GM03348 (cell line): Measurements from ENCODE around the gene MED16.

Experiments
- DNase-seq: peaks from one replicate; pipeline ENCODE4 v3.0.0; 2012; ENCODE audit warnings: low spot score

MED16 gene

DNA sequence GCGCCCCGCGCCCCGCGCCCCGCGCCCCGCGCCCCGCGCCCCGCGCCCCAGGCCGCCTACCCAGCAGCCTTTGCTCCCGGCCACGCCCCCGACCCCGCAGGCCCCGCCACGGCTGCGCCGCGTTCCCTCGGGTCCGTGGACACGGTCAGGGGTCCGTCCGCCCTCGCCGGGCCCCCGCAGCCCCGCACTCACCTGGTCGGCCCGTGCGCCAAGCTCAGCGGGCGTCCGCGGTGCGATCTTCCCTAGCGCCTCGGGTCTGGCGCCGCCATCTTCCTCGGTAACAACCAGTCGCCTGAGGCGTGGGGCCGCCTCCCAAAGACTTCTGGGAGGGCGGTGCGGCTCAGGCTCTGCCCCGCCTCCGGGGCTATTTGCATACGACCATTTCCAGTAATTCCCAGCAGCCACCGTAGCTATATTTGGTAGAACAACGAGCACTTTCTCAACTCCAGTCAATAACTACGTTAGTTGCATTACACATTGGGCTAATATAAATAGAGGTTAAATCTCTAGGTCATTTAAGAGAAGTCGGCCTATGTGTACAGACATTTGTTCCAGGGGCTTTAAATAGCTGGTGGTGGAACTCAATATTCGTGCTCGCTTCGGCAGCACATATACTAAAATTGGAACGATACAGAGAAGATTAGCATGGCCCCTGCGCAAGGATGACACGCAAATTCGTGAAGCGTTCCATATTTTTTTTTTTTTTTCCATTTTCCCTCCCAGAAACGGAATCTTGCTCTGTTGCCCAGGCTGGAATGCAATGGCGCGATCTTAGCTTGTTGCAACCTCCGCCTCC, at the start of gene MED16, which contains the start of gene RNU6-9:
TSS of gene MED16 (minus strand) at position 294 of the 796 bp plus-strand sequence. CDS start 2,056 bp downstream, outside the sequence.
TSS of gene RNU6-9 (plus strand) at position 591 of the 796 bp plus-strand sequence.
- DNase-seq, result peak; percentile 98

DNA sequence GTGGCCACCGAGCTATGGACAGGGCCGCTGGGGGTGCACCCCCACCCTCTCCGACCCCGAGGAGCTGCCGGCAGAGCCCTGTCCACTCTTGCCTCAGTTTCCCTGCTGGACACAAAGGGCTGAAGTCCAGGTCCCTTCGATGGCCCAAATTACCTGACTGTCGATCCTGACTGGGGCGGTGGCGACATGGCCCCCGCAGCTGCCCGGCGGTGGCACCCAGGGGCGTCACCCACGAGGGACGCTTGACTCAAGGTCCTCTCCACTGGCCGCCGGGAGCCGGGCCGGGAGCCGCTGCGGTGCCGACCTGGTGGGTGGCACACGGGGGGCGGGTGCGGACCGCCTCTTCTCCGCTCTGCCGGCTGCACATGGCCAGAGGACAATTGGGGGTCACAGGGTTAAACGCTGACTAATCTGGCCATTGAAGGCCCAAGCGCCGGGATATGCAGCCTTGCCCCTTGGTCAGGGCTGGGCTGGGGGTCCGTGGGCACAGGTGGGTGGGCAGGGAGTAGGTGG, 49.2 kb upstream of the MED16 start:
- no peak for DNase-seq

DNA sequence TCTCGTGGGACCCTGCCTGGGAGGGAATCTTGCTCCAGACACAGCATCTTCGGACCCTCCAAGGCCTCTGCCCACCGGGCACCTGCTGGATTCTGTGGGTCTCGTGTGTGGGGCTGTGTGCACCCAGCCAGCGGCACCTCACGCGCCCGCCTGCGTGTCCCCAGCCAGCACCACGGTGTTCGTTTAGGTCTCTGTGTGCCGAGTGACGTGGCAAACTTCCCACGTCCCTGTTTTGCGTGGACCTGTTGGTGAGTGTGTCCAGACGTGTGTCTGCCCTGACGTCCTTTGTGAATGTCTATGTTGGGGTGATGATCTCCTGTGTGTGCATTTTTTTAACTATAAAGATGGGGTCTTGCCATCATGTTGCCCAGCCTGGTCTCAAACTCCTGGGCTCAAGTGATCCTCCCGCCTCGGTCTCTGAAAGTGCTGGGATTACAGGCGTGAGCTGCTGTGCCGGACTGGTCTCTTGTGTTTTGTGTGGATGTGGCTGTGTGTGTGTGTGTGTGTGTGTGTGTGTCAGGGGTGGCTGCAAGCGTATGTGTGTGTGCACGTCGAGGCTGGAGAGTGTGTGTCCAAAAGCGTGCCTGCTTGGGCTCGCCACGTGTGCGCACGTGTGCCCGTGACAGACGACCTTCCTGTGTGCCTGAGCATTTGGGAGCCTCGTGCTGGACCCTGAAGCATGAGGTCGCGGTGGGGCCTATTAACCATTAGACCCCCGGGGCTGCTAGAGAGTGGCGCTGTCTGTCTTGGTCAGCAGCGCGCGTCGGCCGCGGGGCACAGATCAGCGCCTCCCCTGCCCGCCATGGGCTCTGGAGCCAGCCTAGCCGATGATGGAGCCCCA, 48.5 kb upstream of the MED16 start:
- no peak for DNase-seq

- no peak for DNase-seq
These were observed 47.8 kb upstream of the MED16 start for GRCh38 chr19:940591-941291.

- no peak for DNase-seq
These were observed 46.9 kb upstream of the MED16 start for GRCh38 chr19:939922-940321.

DNA sequence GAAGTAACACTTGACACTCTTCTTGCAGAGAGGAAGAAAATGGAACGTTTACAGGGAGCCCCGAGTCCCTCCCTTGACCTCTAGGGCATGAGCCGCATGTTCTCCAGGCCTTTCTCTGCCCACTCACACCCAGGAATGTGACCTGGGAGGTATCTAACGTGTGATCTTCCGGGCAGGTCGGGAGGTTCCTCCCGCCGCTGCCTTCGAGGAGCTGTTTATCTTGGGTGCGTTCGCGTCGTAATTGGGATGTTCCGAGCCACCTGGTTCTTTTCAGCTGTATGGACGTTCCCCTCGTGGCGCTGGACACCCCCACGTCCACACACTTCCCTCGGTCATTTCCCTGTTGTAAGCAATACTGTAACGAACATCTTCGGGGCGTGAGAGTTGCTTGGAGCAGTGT, 46.5 kb upstream of the MED16 start:
- no peak for DNase-seq

- DNase-seq, result no peak
These were observed 45.4 kb upstream of the MED16 start for GRCh38 chr19:938233-938923.

DNA sequence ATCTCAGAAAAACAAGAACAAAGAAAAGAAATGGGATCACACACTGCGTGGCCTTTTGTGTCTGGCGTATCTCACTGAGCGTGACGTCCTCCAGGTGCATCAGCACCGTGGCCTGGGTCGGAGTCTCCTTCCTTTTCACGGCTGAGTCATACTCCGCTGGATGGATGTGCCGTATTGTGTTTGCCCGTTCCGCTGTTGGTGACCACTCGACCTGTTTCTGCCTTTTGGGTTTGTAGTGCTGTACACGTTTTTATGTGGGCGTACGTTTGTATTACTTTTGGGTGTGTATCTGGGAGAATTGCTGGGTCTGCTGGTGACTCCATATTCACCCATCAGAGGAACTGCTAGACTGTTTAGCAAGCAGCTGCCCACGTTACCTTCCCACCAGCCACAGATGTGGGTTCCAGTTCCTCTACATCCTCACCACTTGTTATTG, 44.3 kb upstream of the MED16 start:
- no peak for DNase-seq

GRCh38 chr19:936175-936546, 43.2 kb upstream of the MED16 start:
- no peak for DNase-seq

GRCh38 chr19:934865-935479, 42.0 kb upstream of the MED16 start:
- DNase-seq, result peak; percentile 60

- no peak for DNase-seq
These were observed 41.3 kb upstream of the MED16 start for GRCh38 chr19:934197-934840.

DNA sequence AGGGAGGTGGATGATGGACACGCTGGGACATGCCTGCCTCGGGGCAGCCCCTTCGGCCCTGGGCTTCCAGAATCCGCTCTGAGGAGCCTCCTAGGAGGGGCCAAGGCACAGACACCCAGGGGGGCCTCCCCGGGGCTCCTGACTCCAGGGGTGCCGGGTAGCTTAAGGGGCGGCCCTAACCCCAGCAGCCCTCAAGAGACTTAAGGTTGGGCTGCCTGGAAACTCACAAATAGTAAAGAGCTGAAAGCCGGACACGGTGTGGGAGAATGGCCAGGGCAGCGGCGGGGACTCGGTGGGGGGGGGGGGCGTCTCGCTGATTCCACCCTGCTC, 40.5 kb upstream of the MED16 start:
- DNase-seq, result no peak

GRCh38 chr19:932648-933552, 39.9 kb upstream of the MED16 start:
- DNase-seq, result peak; percentile 97

DNA sequence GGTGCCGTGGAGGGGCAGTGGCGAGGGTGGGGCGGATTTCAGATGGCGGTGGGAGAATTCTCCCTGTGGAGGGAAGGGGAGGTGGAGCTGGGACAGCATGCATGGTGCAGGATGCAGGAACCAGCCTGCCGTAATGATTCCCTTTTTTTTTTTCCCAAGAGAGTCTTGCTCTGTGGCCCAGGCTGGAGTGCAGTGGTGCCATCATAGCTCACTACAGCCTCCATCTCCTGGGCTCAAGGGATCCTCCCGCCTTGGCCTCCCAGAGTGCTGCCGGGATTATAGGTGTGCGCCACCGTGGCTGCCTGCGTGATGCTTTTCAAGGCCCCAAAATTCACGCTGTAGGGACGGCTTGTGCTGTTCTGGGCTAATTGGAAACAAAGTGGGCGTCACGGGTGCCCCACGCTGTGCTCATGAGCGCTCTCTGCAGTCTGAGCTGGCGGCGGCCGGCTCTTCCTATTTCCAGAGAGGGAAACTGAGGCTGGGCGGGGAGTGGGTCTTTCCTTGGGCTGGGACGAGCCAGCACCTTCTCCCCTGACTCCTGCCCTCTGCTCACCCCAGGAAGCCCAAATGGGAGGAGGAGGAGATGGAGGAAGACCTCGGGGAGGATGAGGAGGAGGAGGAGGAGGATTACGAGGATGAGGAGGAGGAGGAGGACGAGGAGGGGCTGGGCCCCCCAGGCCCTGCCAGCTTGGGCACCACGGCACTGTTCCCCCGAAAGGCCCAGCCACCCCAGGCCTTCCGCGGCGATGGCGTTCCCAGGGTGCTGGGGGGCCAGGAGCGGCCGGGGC, 39.1 kb upstream of the MED16 start:
- DNase-seq, result no peak

DNA sequence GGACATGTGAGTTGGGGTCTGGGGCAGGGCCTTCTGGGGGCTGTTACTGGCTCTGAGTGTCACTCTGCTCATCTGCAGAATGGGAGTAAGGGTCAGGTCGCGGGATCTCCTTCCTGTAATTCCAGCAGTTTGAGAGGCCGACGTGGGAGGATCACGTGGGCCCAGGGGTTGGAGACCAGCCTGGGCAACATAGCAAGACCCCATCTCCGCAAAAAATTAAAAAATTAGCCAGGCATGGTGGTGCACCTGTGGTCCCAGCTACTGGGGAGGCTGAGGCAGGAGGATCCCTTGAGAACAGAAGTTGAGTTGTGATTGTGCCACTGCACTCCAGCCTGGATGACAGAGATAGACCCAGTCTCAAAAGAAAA, 36.9 kb upstream of the MED16 start:
- DNase-seq, result no peak

DNA sequence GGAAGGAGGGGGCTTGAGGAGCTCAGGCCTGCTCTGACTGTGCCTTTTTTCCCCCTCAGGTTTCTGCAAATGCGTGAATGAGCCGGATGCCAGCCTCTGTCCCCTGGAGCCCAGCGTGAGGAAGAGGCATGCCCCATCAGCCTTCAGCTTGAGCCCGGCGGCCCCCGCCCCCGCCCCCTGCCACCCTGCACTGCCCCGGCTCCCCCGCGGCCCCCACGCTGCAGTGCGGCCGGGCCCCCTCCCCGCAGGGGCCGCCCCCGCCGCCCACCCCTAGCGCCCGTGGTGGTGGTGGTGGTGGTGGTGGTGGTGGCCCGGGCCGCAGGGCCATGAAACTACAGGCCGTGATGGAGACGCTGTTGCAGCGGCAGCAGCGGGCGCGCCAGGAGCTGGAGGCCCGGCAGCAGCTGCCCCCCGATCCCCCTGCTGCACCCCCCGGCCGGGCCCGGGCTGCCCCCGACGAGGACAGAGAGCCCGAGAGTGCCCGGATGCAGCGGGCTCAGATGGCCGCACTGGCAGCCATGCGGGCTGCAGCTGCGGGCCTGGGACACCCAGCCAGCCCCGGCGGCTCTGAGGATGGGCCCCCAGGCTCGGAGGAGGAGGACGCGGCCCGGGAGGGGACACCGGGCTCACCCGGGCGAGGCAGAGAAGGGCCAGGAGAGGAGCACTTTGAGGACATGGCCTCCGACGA, 36.4 kb upstream of the MED16 start:
- no peak for DNase-seq

DNA sequence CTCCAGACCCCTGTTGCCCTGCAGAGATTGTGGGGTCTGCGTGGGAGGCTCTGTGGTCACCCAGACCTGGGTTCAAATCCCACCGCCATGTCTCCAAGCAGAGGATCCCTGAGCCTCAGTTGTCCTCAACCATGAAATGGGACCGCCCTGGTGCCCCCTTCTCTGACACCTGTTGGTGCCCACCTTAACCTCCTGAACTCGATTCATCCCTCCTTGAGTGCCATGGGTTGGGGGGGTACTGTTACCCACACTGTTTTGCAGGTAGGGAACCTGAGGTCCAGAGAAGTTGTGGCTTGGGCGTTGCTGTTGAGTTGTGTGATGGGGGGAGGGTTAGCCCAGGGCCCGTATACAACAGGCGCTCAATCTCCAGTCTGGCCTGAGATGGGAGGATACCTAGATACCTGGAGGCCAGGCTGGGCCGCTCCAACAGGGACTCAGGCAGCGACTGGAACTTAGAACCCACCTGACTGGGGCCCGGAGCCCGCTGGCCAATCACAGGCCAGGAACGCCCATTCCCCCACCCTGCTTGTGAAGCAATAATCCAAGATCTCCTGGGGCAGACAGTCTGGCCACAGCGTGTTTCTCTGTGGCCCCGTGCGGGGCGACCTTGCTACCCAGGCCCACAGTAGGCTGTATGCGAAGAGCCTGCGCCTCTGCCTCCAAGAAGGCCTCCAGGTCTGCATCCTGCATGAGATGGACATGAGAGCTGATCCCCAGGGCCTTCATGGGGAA, 35.6 kb upstream of the MED16 start:
- peak; percentile 72 for DNase-seq
